ENCODE results near the gene SYT15.
A peak's percentile ranks its signal among the peaks of the same experiment; 100 is the strongest.
"Not testable (repeated sequence)": the region's sequence is repeated elsewhere in the genome, so short reads cannot be mapped to it uniquely, and the experiment has no call there.

Gene SYT15

GRCh38 chr10:46578474-46579178 is at the start of gene SYT15:
SYT15 (plus strand) TSS chr10:46579128; CDS start chr10:46579169, 41 bp downstream.
- H3K27ac ChIP-seq (ENCODE audit: low read depth, low read length); H2AFZ ChIP-seq (ENCODE audit: low read length, unreplicated experiment); H3K4me3 ChIP-seq (ENCODE audit: low read depth, low read length); H3K79me2 ChIP-seq (ENCODE audit: control insufficient read depth, insufficient read depth, low read length, unreplicated experiment); H3K4me1 ChIP-seq (ENCODE audit: control insufficient read depth, insufficient read depth, low read length, unreplicated experiment); H3K27me3 ChIP-seq (ENCODE audit: insufficient read depth, low read length); H3K36me3 ChIP-seq (ENCODE audit: insufficient read depth, low read length): not testable (repeated sequence)

- not testable (repeated sequence) for H3K4me3 ChIP-seq (ENCODE audit: low read depth, low read length); H3K36me3 ChIP-seq (ENCODE audit: insufficient read depth, low read length); H3K27me3 ChIP-seq (ENCODE audit: insufficient read depth, low read length); H2AFZ ChIP-seq (ENCODE audit: low read length, unreplicated experiment); H3K79me2 ChIP-seq (ENCODE audit: control insufficient read depth, insufficient read depth, low read length, unreplicated experiment)
- Histone ChIP-seq H3K4me1 (ENCODE audit: control insufficient read depth, insufficient read depth, low read length, unreplicated experiment) (peaks cover 20% of the 10 kb centered on the region), H3K27ac (ENCODE audit: low read depth, low read length) (peak overlapping the region; percentile 70)
Observed at GRCh38 chr10:46529742-46530141, 49.2 kb upstream of the SYT15 start.

GRCh38 chr10:46530249-46531186 is 48.4 kb upstream of the SYT15 start:
- Histone ChIP-seq H3K79me2 (ENCODE audit: control insufficient read depth, insufficient read depth, low read length, unreplicated experiment) (no peaks in the 10 kb centered on the region), H3K27me3 (ENCODE audit: insufficient read depth, low read length) (no peaks in the 10 kb centered on the region), H3K27ac (ENCODE audit: low read depth, low read length) (peak overlapping the region; percentile 76), H3K36me3 (ENCODE audit: insufficient read depth, low read length) (no peaks in the 10 kb centered on the region), H3K4me1 (ENCODE audit: control insufficient read depth, insufficient read depth, low read length, unreplicated experiment) (peaks cover 12% of the 10 kb centered on the region), H3K4me3 (ENCODE audit: low read depth, low read length) (no peak overlapping the region), H2AFZ (ENCODE audit: low read length, unreplicated experiment) (peak overlapping the region; percentile 26)

- H3K27me3 ChIP-seq (ENCODE audit: insufficient read depth, low read length); H3K36me3 ChIP-seq (ENCODE audit: insufficient read depth, low read length): not testable (repeated sequence)
Observed at GRCh38 chr10:46532256-46532655, 46.7 kb upstream of the SYT15 start.

GRCh38 chr10:46534828-46535524 is 44.0 kb upstream of the SYT15 start:
- no peak overlapping the region for H3K4me3 ChIP-seq (ENCODE audit: low read depth, low read length)
- H2AFZ ChIP-seq (ENCODE audit: low read length, unreplicated experiment) = no peak overlapping the region
- no peak overlapping the region for H3K27ac ChIP-seq (ENCODE audit: low read depth, low read length)
- no peaks in the 10 kb centered on the region for H3K36me3 ChIP-seq (ENCODE audit: insufficient read depth, low read length)
- H3K4me1 ChIP-seq (ENCODE audit: control insufficient read depth, insufficient read depth, low read length, unreplicated experiment) = peaks cover 7% of the 10 kb centered on the region
- H3K79me2 ChIP-seq (ENCODE audit: control insufficient read depth, insufficient read depth, low read length, unreplicated experiment) = no peaks in the 10 kb centered on the region
- H3K27me3 ChIP-seq (ENCODE audit: insufficient read depth, low read length) = no peaks in the 10 kb centered on the region

More at GRCh38 chr10:46532256-46532655, 46.7 kb upstream of the SYT15 start:
- H3K4me3 ChIP-seq (ENCODE audit: low read depth, low read length); H2AFZ ChIP-seq (ENCODE audit: low read length, unreplicated experiment); H3K79me2 ChIP-seq (ENCODE audit: control insufficient read depth, insufficient read depth, low read length, unreplicated experiment); H3K27ac ChIP-seq (ENCODE audit: low read depth, low read length); H3K4me1 ChIP-seq (ENCODE audit: control insufficient read depth, insufficient read depth, low read length, unreplicated experiment): not testable (repeated sequence)

GRCh38 chr10:46536171-46536570 is 42.8 kb upstream of the SYT15 start:
- H3K36me3 ChIP-seq (ENCODE audit: insufficient read depth, low read length) = no peaks in the 10 kb centered on the region
- no peaks in the 10 kb centered on the region for H3K27me3 ChIP-seq (ENCODE audit: insufficient read depth, low read length)
- no peak overlapping the region for H3K4me3 ChIP-seq (ENCODE audit: low read depth, low read length)
- no peak overlapping the region for H3K27ac ChIP-seq (ENCODE audit: low read depth, low read length)
- H3K79me2 ChIP-seq (ENCODE audit: control insufficient read depth, insufficient read depth, low read length, unreplicated experiment) = no peaks in the 10 kb centered on the region
- H3K4me1 ChIP-seq (ENCODE audit: control insufficient read depth, insufficient read depth, low read length, unreplicated experiment) = peaks cover 15% of the 10 kb centered on the region
- H2AFZ ChIP-seq (ENCODE audit: low read length, unreplicated experiment) = no peak overlapping the region

GRCh38 chr10:46536781-46537180 is 42.1 kb upstream of the SYT15 start:
- Histone ChIP-seq H3K36me3 (ENCODE audit: insufficient read depth, low read length) (no peaks in the 10 kb centered on the region), H3K4me1 (ENCODE audit: control insufficient read depth, insufficient read depth, low read length, unreplicated experiment) (peaks cover 15% of the 10 kb centered on the region), H3K4me3 (ENCODE audit: low read depth, low read length) (no peak overlapping the region), H3K27ac (ENCODE audit: low read depth, low read length) (no peak overlapping the region), H3K27me3 (ENCODE audit: insufficient read depth, low read length) (no peaks in the 10 kb centered on the region), H3K79me2 (ENCODE audit: control insufficient read depth, insufficient read depth, low read length, unreplicated experiment) (no peaks in the 10 kb centered on the region), H2AFZ (ENCODE audit: low read length, unreplicated experiment) (no peak overlapping the region)

- Histone ChIP-seq H3K4me3 (ENCODE audit: low read depth, low read length) (no peak overlapping the region), H3K27me3 (ENCODE audit: insufficient read depth, low read length) (no peaks in the 10 kb centered on the region), H3K79me2 (ENCODE audit: control insufficient read depth, insufficient read depth, low read length, unreplicated experiment) (no peaks in the 10 kb centered on the region), H3K36me3 (ENCODE audit: insufficient read depth, low read length) (no peaks in the 10 kb centered on the region), H3K4me1 (ENCODE audit: control insufficient read depth, insufficient read depth, low read length, unreplicated experiment) (peaks cover 15% of the 10 kb centered on the region), H2AFZ (ENCODE audit: low read length, unreplicated experiment) (no peak overlapping the region), H3K27ac (ENCODE audit: low read depth, low read length) (no peak overlapping the region)
Observed at GRCh38 chr10:46537309-46537708, 41.6 kb upstream of the SYT15 start.

- no peak overlapping the region for H3K27ac ChIP-seq (ENCODE audit: low read depth, low read length)
- H3K79me2 ChIP-seq (ENCODE audit: control insufficient read depth, insufficient read depth, low read length, unreplicated experiment) = no peaks in the 10 kb centered on the region
- no peaks in the 10 kb centered on the region for H3K36me3 ChIP-seq (ENCODE audit: insufficient read depth, low read length)
- H3K27me3 ChIP-seq (ENCODE audit: insufficient read depth, low read length) = no peaks in the 10 kb centered on the region
- no peak overlapping the region for H2AFZ ChIP-seq (ENCODE audit: low read length, unreplicated experiment)
- H3K4me1 ChIP-seq (ENCODE audit: control insufficient read depth, insufficient read depth, low read length, unreplicated experiment) = peaks cover 15% of the 10 kb centered on the region
- H3K4me3 ChIP-seq (ENCODE audit: low read depth, low read length) = no peak overlapping the region
Observed at GRCh38 chr10:46538155-46538554, 40.8 kb upstream of the SYT15 start.

GRCh38 chr10:46538717-46539426 is 40.1 kb upstream of the SYT15 start:
- Histone ChIP-seq H3K79me2 (ENCODE audit: control insufficient read depth, insufficient read depth, low read length, unreplicated experiment) (no peaks in the 10 kb centered on the region), H3K4me3 (ENCODE audit: low read depth, low read length) (no peak overlapping the region), H3K27ac (ENCODE audit: low read depth, low read length) (no peak overlapping the region), H2AFZ (ENCODE audit: low read length, unreplicated experiment) (no peak overlapping the region), H3K27me3 (ENCODE audit: insufficient read depth, low read length) (no peaks in the 10 kb centered on the region), H3K36me3 (ENCODE audit: insufficient read depth, low read length) (no peaks in the 10 kb centered on the region), H3K4me1 (ENCODE audit: control insufficient read depth, insufficient read depth, low read length, unreplicated experiment) (peaks cover 15% of the 10 kb centered on the region)

All from ACC112 (cell line).